ENCODE results near the gene CTDSP2.

GRCh38 chr12:57810450-57810849, 36.1 kb downstream of the CTDSP2 start:
- no peak for TF ChIP-seq CTCF (conservative IDR thresholded peaks at IDR 0.05; ENCODE audit: low read length)
- TF ChIP-seq EZH2phosphoT487 (IDR thresholded peaks at IDR 0.05; ENCODE audit: borderline replicate concordance, low read depth, low read length), result no peak
